Stomach (tissue), 9 donors: ENCODE measurements around the gene ARHGAP21. TPM values are rescaled to one million over a fixed set of nuclear protein-coding genes. Genes with fewer than 3 reads are reported as not detected.

Experiments
- DNase-seq, 2 donors: peaks; one replicate each; pipeline versions ENCODE4 v3.0.0 to v3.0.0-alpha.2; 2013 to 2019
- H3K27ac ChIP-seq, 5 donors: fragments of 200-600 bp in 4 of 5; sonication (generic) in 4 of 5; one replicate each; pipeline ENCODE4 v1.5.1; 2013 to 2019; ENCODE audit warnings: mild to moderate bottlenecking in 1 of 5, moderate library complexity in 1 of 5
- H3K27me3 ChIP-seq, 3 donors: fragments of 200-600 bp; sonication (generic); one replicate each; pipeline ENCODE4 v1.5.1; 2017 to 2019; ENCODE audit warnings: mixed run types in 1 of 3
- H3K36me3 ChIP-seq, 4 donors: fragments of 200-600 bp; sonication (generic); 1 replicate in 3 of 4; 2 replicates in 1 of 4; pipeline ENCODE4 v1.5.1; 2016 to 2019
- H3K4me1 ChIP-seq, 4 donors: fragments of 200-600 bp; sonication (generic); one replicate each; pipeline ENCODE4 v1.5.1; 2016 to 2019
- H3K4me3 ChIP-seq, 4 donors: fragments of 200-600 bp; sonication (generic) in 3 of 4; one replicate each; pipeline ENCODE4 v1.5.1; 2016 to 2019; ENCODE audit warnings: mild to moderate bottlenecking in 1 of 4
- H3K9me3 ChIP-seq, 4 donors: fragments of 200-600 bp; sonication (generic); one replicate each; pipeline ENCODE4 v1.5.1; 2016 to 2019
- EP300 ChIP-seq: sonication (generic); formaldehyde crosslinking; IDR thresholded peaks from one replicate; pipeline ENCODE4 v1.6.1; 2017; ENCODE audit warnings: antibody characterized with exemption
- POLR2A ChIP-seq, 4 donors: fragments of 450-650 bp; IDR thresholded peaks; one replicate each; pipeline ENCODE4 v1.6.1; 2016; ENCODE audit warnings: antibody characterized with exemption in 4 of 4, control low read depth in 2 of 4, mild to moderate bottlenecking in 1 of 4, moderate library complexity in 1 of 4
- POLR2AphosphoS5 ChIP-seq, 3 donors: sonication (generic); formaldehyde crosslinking; IDR thresholded peaks; one replicate each; pipeline ENCODE4 v1.6.1; 2016; ENCODE audit warnings: antibody characterized with exemption in 3 of 3
- WGBS, 5 donors: extraction: QIAGEN DNeasy Blood & Tissue Kit in 3 of 5; methylation state at CpG; one replicate each; pipeline versions ENCODE4 v1.1.5 to v1.1.7; 2013 to 2018; 5-methylcytosine and 5-hydroxymethylcytosine counted together
- intact Hi-C: fragments of 100-400 bp; cut with DNase I; formaldehyde crosslinking; loops from one replicate; pipeline ENCODE4 v1.15.1; 2023; ENCODE audit warnings: low total_unique reads
- polyA plus RNA-seq, 3 donors: library from polyadenylated mRNA; stranded (reverse); fragments of 200-250 nt; gene quantifications; one replicate each; pipeline ENCODE4 v1.2.3, GENCODE V29; 2013
- total RNA-seq, 5 donors: library from RNA; depleted of rRNA; stranded (reverse); fragments of >200 nt; gene quantifications; one replicate each; pipeline versions ENCODE4 v1.1.0 to v1.2.3, GENCODE V29; 2014 to 2016
- TF ChIP-seq, protein P1 (sequence below), 7 experiments: fragments of 450-650 bp in 4 of 7; fragments of 200-600 bp in 3 of 7; sonication (generic) in 3 of 7; IDR thresholded peaks; one replicate each; pipeline ENCODE4 v1.5.1; 2016 to 2019; ENCODE audit warnings: antibody characterized with exemption in 7 of 7, control low read depth in 2 of 7, mild to moderate bottlenecking in 1 of 7
- donor health status: healthy with polysubstance abuse.
- donor health status: Bipolar disorder and iron deficiency.
- donor health status: healthy.

ARHGAP21 gene
- total and polyA plus RNA-seq, 8 donors: 12.7 to 166 (median 52.8) TPM

DNA sequence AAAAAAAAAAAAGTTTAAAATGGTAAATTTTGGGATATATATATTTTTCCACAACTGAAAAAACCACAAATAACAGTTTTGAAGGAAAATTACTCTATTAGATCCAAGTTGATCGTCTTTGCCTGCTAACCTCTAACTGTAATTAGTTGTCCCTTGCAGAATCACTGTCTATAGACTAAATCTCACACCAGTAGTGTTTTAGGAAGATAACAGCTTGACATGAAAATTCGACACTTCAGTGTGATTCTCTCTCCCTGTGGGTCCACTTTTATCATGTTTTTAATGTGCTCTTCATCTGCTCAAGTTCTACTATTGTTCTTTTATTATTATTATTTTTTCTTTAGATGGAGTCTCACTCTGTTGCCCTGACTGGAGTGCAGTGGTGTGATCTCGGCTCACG lies 24.5 kb upstream of the ARHGAP21 start:
- H3K27me3 ChIP-seq: no peaks in the 10 kb centered on the region
- intact Hi-C loops: no loop called here
- no peak for TF ChIP-seq EP300
- TF ChIP-seq POLR2AphosphoS5 (IDR thresholded peaks at IDR 0.05): no peak
- TF ChIP-seq, protein P1, sequence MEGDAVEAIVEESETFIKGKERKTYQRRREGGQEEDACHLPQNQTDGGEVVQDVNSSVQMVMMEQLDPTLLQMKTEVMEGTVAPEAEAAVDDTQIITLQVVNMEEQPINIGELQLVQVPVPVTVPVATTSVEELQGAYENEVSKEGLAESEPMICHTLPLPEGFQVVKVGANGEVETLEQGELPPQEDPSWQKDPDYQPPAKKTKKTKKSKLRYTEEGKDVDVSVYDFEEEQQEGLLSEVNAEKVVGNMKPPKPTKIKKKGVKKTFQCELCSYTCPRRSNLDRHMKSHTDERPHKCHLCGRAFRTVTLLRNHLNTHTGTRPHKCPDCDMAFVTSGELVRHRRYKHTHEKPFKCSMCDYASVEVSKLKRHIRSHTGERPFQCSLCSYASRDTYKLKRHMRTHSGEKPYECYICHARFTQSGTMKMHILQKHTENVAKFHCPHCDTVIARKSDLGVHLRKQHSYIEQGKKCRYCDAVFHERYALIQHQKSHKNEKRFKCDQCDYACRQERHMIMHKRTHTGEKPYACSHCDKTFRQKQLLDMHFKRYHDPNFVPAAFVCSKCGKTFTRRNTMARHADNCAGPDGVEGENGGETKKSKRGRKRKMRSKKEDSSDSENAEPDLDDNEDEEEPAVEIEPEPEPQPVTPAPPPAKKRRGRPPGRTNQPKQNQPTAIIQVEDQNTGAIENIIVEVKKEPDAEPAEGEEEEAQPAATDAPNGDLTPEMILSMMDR (IDR thresholded peaks at IDR 0.05): no peak
- TF ChIP-seq POLR2A (IDR thresholded peaks at IDR 0.05): no peak
- no peaks in the 10 kb centered on the region for H3K4me1 ChIP-seq
- no peak overlapping the region for H3K4me3 ChIP-seq
- H3K27ac ChIP-seq: no peak overlapping the region
- no peak for DNase-seq
- H3K36me3 ChIP-seq: no peaks in the 10 kb centered on the region
- no peaks in the 10 kb centered on the region for H3K9me3 ChIP-seq
- WGBS, 5 donors: 84 to 93% (median 90%) methylated on average over 4 of the region's 4 CpGs

DNA sequence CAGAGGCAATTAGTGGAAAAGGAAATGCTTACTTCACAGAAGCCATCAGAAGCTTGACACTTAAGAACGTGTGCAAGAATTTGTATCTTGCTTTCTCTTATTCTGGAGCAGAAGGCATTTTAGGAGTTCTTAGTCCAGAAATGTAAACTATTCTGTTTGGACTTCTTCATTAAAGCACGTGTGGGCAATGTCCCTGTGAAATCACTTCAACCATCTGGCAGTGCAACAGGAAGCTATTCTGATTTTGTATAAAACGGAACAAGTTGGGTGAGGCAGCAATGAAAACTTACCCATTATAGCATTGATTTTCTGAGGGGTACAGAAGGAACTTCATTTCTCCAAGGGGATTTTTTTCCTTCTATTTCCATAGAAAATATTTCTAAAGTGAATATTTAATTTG lies 21.3 kb upstream of the ARHGAP21 start:
- H3K4me1 ChIP-seq: no peaks in the 10 kb centered on the region
- intact Hi-C loops: no loop called here
- H3K36me3 ChIP-seq: no peaks in the 10 kb centered on the region
- H3K27ac ChIP-seq: no peak overlapping the region
- TF ChIP-seq POLR2AphosphoS5 (IDR thresholded peaks at IDR 0.05) (no peak), EP300 (no peak), POLR2A (IDR thresholded peaks at IDR 0.05) (no peak)
- TF ChIP-seq, protein P1 (IDR thresholded peaks at IDR 0.05): no peak
- no peak overlapping the region for H3K4me3 ChIP-seq
- H3K27me3 ChIP-seq: no peaks in the 10 kb centered on the region
- DNase-seq: peak in 1 of 2 donors; percentile 9
- no peaks in the 10 kb centered on the region for H3K9me3 ChIP-seq
- 17 to 29% (median 24%) methylated on average over 3 of the region's 3 CpGs for WGBS, 5 donors

DNA sequence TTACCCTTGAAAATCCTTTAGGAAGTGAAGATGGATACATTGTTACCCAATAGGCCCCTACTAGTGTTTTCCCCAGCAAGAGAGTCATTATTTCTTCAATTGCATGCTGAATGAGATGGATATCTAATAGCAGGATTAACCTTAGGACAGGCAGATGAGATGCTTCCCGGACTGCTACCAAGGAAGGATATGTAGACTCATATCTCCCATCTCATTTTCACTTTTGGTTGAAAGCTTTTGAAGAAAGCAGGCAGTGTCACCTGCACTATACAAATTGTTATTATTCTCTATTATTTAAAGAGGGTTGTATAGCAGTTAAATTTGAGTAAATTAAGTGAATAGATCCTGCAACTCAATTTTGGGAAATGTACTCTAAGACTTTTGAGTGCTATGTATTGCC lies 17.0 kb upstream of the ARHGAP21 start:
- H3K27ac ChIP-seq: no peak overlapping the region
- WGBS, 5 donors: 69 to 95% (median 91%) methylated on average over 1 of the region's 1 CpG
- no peak overlapping the region for H3K4me3 ChIP-seq
- H3K9me3 ChIP-seq: no peaks in the 10 kb centered on the region
- TF ChIP-seq POLR2AphosphoS5 (IDR thresholded peaks at IDR 0.05) (no peak), EP300 (no peak), POLR2A (IDR thresholded peaks at IDR 0.05) (no peak)
- TF ChIP-seq, protein P1 (IDR thresholded peaks at IDR 0.05): no peak
- H3K4me1 ChIP-seq: no peaks in the 10 kb centered on the region
- no peaks in the 10 kb centered on the region for H3K36me3 ChIP-seq
- no peaks in the 10 kb centered on the region for H3K27me3 ChIP-seq
- no peak for DNase-seq
- intact Hi-C loops: no loop called here

DNA sequence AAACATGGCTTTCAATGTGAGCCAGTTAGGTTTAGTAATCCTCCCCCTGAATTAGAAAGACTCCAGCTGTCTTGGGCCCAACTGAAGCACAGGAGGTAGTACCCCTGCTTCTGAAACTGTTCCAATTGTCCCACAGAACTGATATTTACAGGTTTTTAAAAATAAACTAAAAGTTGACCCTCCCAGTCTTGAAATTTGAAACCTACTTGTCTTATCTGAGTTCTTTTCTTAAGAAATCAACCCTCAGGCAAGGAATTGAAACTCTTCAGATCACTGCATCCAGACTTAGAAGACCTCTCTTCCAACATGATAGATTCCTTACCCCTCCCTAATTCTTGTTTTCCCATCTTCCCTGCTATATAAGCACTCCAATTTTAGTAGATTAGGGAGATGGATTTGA lies 13.3 kb upstream of the ARHGAP21 start:
- no peak for TF ChIP-seq POLR2A (IDR thresholded peaks at IDR 0.05)
- TF ChIP-seq, protein P1 (IDR thresholded peaks at IDR 0.05): no peak
- no peak for TF ChIP-seq POLR2AphosphoS5 (IDR thresholded peaks at IDR 0.05)
- TF ChIP-seq EP300: no peak
- Histone ChIP-seq H3K36me3 (no peaks in the 10 kb centered on the region), H3K4me3 (no peak overlapping the region), H3K27me3 (no peaks in the 10 kb centered on the region), H3K9me3 (no peaks in the 10 kb centered on the region), H3K27ac (no peak overlapping the region), H3K4me1 (no peaks in the 10 kb centered on the region)
- intact Hi-C loops: no loop called here
- no peak for DNase-seq
